ENCODE data around the gene EFCAB9.

EFCAB9 gene

GRCh38 chr5:172166030-172166826 lies 27.7 kb upstream of the EFCAB9 start:
- no peak for DNase-seq

DNA sequence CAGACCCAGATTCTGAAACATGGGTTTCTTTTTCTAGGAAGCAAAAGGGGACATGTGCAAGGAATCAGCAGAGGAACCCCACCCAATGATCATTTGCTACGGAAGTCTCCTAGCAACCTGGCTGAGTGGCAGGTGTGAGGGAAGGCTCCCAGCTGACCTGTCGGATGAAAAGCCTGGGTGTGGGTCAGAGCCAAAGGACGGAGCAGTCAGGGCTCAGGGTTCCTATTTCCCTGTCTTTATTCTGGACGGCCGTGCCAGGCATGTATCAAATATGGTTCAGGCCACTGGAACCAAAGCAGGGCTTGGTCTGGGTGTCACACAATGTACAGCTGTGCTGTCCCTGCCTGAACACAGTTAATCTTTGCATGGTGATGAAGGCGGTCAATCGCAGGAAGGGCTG lies 26.1 kb upstream of the EFCAB9 start:
- DNase-seq: no peak

DNA sequence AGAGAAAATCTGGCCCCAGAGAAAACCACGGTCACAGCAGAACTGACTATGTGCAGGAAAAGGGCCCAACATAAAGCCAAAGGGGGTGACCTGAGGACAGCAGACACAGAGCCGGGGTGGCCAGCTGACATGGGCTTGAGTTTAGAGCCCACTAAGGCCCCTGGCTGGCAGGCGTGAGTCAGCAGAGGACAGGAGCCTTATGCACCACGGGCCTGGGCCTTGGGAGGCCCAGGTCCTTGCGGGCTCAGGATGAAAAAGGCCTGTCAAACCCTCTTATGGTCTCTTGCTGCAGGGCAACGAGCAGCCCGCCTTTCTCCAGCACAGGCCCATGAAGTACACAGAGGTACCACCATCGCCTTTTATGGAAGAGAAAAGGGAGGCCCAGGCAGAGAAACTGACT lies 25.7 kb upstream of the EFCAB9 start:
- no peak for DNase-seq

DNA sequence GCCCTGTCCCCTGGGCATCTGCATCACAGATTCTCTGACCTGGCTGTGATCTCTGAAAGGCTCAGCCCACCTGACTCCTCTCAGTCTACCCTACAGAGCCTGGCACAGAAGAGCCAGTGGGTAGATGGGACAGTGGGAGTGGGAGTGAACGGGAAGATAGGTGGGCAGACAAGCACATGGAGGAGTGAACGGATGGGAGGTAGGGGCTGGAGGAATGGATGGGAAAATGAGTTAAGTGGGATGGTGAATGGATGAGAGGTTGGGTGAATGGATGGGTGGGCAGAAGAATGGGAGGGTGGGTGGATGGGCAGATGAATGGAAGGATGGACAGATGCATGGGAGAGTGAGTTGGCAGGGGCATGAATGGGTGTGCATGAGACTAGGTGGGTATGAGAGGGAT lies 24.8 kb upstream of the EFCAB9 start:
- DNase-seq: no peak

DNA sequence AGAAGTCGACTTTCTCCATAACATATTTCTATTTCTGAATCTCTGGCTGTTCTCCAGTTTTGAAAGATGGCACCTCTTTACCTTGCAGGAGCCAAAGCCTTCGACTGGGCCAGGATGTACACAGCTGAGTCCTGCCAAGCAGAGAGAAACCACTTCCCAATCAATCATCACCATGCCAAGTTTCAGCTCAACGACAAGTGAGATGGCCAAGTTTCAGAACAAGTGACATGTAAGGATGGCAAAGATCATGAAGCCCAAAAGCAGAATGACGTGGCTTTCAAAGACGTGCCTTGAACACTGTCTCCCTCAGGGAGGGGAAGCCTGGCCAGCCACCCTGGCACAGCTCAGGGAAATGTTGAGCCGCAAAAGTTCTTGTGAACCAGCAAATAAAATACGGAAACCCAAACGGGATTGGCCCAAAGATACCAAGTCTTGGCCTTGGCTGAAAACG lies 23.7 kb upstream of the EFCAB9 start:
- DNase-seq: no peak

- DNase-seq: no peak
Measured at GRCh38 chr5:172171118-172171517, 22.9 kb upstream of the EFCAB9 start.

- DNase-seq: no peak
Measured at GRCh38 chr5:172172912-172173563, 20.9 kb upstream of the EFCAB9 start.

DNA sequence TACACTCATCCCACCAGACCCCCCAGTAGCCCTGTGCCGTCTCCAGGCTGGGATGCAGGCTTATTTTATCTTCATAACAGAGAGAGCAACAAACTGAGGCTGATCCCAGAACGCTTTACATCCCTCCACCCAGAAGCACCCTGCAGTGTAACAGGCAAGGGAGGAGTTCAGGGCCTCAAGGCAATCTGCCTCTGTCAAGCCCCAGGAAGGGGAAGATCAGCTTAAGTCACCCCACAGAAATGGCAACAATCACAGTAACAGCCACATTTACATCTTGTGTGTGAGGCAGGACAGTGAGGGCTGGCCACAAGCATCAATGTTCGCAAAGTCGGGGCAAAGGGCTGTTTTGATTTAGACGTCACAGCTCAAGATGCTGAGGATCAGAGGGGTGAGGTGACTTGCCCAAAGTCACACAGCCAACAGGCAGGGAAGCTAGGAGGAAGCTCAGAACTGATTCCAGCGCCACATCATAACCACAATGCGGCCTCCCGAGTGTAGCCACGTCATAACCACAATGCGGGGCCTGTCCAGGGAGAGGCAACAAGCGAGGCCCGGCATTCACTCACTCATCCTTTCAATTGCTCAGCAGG lies 20.3 kb upstream of the EFCAB9 start:
- no peak for DNase-seq

DNA sequence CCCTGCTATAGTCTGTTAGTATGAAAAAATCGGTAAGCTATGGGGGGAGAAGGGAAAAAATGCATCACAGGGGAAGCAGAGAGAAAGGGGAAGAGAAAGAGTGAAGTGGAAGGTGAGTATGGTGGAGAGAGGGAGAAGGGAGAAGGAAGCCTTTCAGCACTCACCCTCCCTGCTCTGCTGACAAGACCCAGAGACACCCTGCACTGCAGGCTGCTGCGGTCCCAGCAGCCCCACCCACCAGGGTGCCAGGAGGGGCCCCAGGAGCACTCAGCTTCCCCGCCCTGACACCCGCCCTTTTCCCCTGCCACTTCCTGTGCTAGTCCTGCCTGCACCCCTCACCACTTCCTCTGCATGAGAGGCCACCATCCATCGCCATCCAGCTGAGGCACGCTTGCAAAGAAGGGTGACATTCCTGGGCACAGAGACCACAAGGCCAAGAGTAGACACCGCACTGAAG lies 18.7 kb upstream of the EFCAB9 start:
- DNase-seq: no peak

GRCh38 chr5:172177176-172177575 lies 16.8 kb upstream of the EFCAB9 start:
- DNase-seq: no peak

DNA sequence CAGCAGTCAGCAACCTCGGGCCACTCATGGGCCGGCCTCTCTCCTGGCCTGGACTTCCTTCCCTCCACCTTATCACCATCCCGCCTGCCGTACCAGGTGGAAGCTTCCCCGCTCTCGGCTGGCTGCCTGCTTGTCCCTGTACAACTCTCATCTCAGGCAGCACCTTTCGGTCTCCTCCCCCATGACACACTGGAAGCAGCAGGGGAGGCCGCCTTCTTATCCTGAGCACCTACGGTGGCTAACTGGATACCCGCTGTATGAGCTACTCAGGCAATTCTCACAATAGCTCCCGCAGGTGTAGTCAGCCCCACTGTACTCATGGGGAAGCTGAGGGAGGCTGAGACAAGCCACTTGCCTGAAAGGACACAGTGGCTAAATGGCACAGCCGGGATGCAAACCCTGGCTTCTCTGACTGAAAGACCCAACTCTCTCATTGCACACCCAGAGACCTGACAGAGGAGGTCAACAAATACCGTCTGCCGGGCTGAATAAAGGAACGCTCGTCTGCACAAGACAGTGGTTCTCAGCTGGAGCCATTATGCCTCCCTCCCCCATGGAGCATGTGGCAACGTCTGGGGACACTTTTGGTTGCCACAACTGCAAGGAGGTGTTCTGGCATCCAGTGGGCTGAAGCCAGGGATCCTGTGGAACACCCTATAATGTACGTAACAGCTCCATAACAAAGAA lies 15.5 kb upstream of the EFCAB9 start:
- DNase-seq: no peak

DNA sequence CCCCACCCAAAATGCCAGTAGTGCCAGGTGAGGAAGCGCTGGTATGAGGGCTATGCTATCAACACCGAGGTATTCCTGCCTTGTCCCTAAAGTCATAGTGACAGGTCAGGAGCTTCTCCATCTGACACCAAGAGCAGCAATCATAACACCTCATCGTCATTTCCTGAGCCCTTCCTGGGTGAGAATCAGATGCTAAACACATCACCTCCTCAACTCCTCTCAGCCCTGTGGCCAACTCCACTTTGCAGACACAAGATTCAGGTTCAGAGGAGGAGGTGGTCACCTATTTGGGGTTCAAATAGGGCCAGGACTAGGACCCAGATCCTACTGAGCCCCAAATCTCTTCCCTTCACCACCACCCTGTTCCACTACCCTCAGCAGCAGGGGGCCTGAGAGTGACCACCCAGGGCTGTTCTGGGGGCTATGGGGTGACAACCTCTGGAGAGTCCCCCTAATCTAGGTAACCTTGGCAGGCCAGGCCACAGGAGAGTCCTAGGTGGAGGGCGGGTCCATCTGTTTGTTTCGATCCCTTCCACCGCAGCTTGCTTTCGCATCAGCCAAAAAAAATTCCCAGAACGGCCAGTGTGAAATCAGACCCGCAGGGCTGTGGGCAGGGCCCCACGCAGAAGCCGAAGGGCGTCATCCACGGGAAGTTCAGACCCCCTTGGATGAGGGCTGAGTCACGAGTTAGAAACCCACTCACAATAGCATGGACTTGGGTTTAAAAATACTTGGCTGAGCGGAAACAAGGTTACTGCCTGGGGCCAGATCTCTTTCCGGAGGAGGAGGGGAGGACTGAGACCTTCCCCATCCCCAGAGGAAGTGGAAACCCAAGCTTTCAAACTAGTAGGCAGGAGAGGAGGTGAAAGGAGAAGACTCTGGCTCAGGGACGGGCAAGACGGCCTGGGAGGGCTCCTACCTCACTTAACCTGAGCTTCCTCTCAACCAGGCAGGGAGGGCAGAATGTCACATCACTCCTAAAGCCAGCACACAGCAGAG lies 14.7 kb upstream of the EFCAB9 start:
- no peak for DNase-seq

DNA sequence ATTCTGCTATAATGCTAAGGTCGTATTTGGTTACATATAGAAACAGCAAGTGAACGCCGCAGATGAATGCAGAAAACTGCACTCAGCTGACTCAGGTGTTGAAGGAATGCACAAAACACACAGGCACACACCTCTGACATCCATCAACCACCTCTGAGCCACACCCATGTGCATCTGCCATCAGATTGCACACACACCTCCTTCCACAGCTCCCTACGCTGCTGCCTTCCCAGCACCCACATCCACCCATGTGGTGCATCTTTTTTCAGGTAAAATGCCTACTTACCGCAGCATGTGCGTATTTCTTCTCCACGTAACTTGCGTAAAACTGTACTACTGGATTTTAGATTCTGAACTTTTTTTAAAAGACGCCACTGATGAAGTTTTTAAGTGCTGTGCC lies 13.0 kb upstream of the EFCAB9 start:
- no peak for DNase-seq

DNA sequence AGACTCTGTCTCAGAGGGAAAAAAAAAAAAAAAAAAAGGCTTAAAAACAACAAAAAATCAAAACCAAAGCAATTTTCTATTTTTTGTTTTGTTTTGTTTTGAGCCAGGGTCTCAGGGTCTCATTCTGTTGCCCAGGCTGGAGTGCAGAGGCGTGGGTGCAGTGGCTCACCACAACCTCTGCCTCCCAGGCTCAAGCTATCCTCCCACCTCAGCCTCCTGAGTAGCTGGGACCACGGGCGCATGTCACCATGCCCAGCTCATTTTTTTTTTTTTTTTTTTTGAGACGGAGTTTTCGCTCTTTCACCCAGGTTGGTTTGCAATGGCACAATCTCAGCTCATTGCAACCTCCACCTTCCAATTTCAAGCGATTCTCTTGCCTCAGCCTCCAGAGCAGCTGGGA lies 11.7 kb upstream of the EFCAB9 start:
- no peak for DNase-seq

GRCh38 chr5:172183881-172184280 lies 10.1 kb upstream of the EFCAB9 start:
- DNase-seq: no peak

- no peak for DNase-seq
Measured at GRCh38 chr5:172185096-172185461, 8.9 kb upstream of the EFCAB9 start.

DNA sequence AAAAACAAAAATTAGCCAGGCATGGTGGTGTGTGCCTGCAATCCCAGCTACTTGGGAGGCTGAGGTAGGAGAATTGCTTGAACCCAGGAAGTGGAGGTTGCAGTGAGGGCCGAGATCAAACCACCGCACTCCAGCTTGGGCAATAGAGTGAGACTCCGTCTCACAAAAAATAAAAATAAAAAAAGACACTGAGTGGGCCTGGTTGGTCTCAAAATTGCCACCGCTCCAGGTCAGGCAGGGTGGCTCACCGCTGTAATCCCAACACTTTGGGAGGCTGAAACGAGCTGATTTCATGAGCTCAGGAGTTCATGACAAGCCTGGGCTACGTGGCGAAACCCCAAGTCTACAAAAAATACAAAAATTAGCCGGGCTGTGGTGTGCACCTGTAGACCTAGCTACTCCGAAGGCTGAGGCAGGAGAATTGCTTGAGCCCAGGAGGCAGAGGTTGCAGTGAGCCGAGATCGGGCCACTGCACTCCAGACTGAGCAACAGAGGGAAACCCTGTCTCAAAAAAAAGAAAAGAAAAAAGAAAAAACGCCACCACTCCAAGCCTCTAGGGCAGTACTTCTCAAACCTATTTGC lies 7.8 kb upstream of the EFCAB9 start:
- no peak for DNase-seq

DNA sequence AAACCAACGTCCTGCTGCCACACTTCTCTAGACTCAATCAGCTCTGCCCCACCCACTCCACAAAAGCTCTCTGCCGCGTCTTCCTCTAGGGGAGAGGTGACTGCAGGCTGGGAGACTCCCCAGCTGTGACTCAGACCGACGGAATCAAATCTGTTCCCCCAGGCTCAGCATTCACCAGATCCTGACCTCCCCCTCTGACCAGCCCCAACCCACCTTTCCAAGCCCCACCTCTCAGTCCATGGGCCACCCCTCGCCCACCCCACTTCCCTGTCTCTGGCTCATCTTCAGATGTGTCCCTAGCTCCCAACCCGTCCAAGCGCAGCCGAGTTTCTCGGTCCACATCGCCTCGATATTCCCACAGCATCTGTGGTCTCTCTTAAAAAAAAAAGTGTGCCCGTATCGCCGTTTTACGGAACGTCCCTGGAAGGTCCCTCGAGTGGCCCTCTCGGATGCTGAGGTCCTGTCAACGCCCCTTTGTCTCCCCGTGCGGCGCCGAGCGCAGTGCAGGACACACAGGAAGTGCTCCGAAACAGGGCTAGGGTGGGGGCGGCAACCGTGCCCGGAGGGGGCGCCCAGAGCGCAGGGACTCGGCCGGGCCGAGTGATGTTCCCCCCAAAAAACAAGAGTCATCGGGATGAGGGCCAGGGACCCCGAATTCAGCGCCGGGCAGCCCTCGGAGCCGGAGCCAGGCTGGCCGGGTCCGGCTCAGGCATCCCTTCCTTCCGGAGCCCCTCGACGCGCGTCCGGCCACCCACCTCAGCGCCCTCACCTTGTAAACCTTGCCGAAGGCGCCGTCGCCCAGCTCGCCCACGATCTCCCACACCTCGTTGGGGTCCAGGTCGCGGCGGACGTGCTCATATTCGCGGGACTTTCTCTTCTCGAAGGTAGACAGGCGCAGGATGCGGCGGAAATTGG lies 6.6 kb upstream of the EFCAB9 start:
- DNase-seq: no peak

- peak; percentile 43 for DNase-seq
Measured at GRCh38 chr5:172188033-172188892, 5.7 kb upstream of the EFCAB9 start, which contains the start of gene STK10. TSS of gene STK10 (minus strand) at chr5:172188224. CDS start at chr5:172188042, 182 bp downstream.

Data from NCI-H524 treated with DMSO at 0.1 percent for 48 hours (cell line).